Smooth muscle cell (in vitro differentiated cells): Measurements from ENCODE around the gene PLIN3. TPM values are rescaled to one million over a fixed set of nuclear protein-coding genes. Genes with fewer than 3 reads are reported as not detected.
"Not testable (repeated sequence)": the region's sequence is repeated elsewhere in the genome, so short reads cannot be mapped to it uniquely, and the experiment has no call there.

Experiments
- DNase-seq: peaks from one replicate; lab custom pipeline; 2025; ENCODE audit not compliant: unreplicated experiment; lab: John Stamatoyannopoulos, UW
- H2AFZ ChIP-seq: fragments of 200-600 bp; sonication (generic); 2 replicates; pipeline ENCODE4 v1.6.0; 2016; ENCODE audit warnings: antibody characterized with exemption, low read depth, mild to moderate bottlenecking
- H3F3A ChIP-seq: fragments of 200-600 bp; sonication (generic); 2 replicates; pipeline ENCODE4 v1.6.0; 2017; ENCODE audit warnings: antibody characterized with exemption, low read depth
- H3K27ac ChIP-seq: fragments of 200-600 bp; sonication (generic); 2 replicates; pipeline ENCODE4 v1.5.1; 2016; ENCODE audit warnings: low read depth, mild to moderate bottlenecking
- H3K27me3 ChIP-seq: fragments of 200-600 bp; sonication (generic); 2 replicates; pipeline ENCODE4 v1.6.1; 2016; ENCODE audit warnings: low read depth, mild to moderate bottlenecking
- H3K36me3 ChIP-seq: fragments of 200-600 bp; sonication (generic); 2 replicates; pipeline ENCODE4 v1.5.1; 2016; ENCODE audit warnings: low read depth
- H3K4me1 ChIP-seq: fragments of 200-600 bp; sonication (generic); 2 replicates; pipeline ENCODE4 v1.5.1; 2016; ENCODE audit warnings: low read depth
- H3K4me2 ChIP-seq: fragments of 200-600 bp; sonication (generic); 2 replicates; pipeline ENCODE4 v1.6.0; 2016; ENCODE audit warnings: mild to moderate bottlenecking
- H3K4me3 ChIP-seq: fragments of 200-600 bp; sonication (generic); 2 replicates; pipeline ENCODE4 v1.5.1; 2016; ENCODE audit warnings: mild to moderate bottlenecking
- H3K79me2 ChIP-seq: fragments of 200-600 bp; sonication (generic); 2 replicates; pipeline ENCODE4 v1.6.0; 2016; ENCODE audit warnings: low read depth, mild to moderate bottlenecking
- H3K9ac ChIP-seq: fragments of 200-600 bp; sonication (generic); 2 replicates; pipeline ENCODE4 v1.6.0; 2016; ENCODE audit warnings: low read depth
- H3K9me3 ChIP-seq: fragments of 200-600 bp; sonication (generic); replicated peaks from 2 replicates; pipeline ENCODE4 v1.5.1; 2016; ENCODE audit warnings: low read depth
- H4K20me1 ChIP-seq: fragments of 200-600 bp; sonication (generic); 2 replicates; pipeline ENCODE4 v1.6.0; 2016; ENCODE audit warnings: low read depth
- WGBS: methylation state at CpG from one replicate; pipeline ENCODE4 v1.1.7; 2016; ENCODE audit warnings: low lambda C conversion rate; 5-methylcytosine and 5-hydroxymethylcytosine counted together
- polyA plus RNA-seq: library from polyadenylated mRNA; unstranded; fragments of >200 nt; fragmentation: Nextera tagmentation; extraction: Ambion mirVana; gene quantifications from 2 replicates; pipeline ENCODE4 v1.2.1, GENCODE V29; 2016
- total RNA-seq: library from RNA; depleted of rRNA; stranded (reverse); fragments of >200 nt; gene quantifications from 2 replicates; pipeline ENCODE4 v1.2.3, GENCODE V29; 2014
- TF ChIP-seq, protein P1 (sequence below): fragments of 200-600 bp; sonication (generic); IDR thresholded peaks from 2 replicates; pipeline ENCODE4 v1.5.1; 2017; ENCODE audit warnings: borderline replicate concordance, mild to moderate bottlenecking, antibody characterized with exemption; ENCODE audit not compliant: insufficient read depth, poor library complexity, severe bottlenecking

PLIN3 gene
- total and polyA plus RNA-seq, 2 experiments from 2014 or later: 102 to 202 TPM

- DNase-seq: no peak
- TF ChIP-seq, protein P1, sequence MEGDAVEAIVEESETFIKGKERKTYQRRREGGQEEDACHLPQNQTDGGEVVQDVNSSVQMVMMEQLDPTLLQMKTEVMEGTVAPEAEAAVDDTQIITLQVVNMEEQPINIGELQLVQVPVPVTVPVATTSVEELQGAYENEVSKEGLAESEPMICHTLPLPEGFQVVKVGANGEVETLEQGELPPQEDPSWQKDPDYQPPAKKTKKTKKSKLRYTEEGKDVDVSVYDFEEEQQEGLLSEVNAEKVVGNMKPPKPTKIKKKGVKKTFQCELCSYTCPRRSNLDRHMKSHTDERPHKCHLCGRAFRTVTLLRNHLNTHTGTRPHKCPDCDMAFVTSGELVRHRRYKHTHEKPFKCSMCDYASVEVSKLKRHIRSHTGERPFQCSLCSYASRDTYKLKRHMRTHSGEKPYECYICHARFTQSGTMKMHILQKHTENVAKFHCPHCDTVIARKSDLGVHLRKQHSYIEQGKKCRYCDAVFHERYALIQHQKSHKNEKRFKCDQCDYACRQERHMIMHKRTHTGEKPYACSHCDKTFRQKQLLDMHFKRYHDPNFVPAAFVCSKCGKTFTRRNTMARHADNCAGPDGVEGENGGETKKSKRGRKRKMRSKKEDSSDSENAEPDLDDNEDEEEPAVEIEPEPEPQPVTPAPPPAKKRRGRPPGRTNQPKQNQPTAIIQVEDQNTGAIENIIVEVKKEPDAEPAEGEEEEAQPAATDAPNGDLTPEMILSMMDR: no peak
- Histone ChIP-seq H3K4me3 (no peak overlapping the region), H3K9me3 (no peaks in the 10 kb centered on the region), H2AFZ (no peak overlapping the region), H3K27ac (no peak overlapping the region), H3K79me2 (no peaks in the 10 kb centered on the region), H3K9ac (no peak overlapping the region), H4K20me1 (peaks cover 20% of the 10 kb centered on the region), H3K4me1 (no peaks in the 10 kb centered on the region), H3K4me2 (no peak overlapping the region), H3K27me3 (no peaks in the 10 kb centered on the region), H3F3A (peaks cover 8% of the 10 kb centered on the region), H3K36me3 (peaks cover under 1% of the 10 kb centered on the region)
- over 99% methylated on average over 16 of the region's 17 CpGs for WGBS
These were observed 28.3 kb downstream of the PLIN3 start for GRCh38 chr19:4839192-4839591.

- Histone ChIP-seq H3K27me3 (no peaks in the 10 kb centered on the region), H4K20me1 (peaks cover 8% of the 10 kb centered on the region), H3F3A (peaks cover 4% of the 10 kb centered on the region), H3K4me3 (no peak overlapping the region), H2AFZ (no peak overlapping the region), H3K9me3 (no peaks in the 10 kb centered on the region), H3K36me3 (no peaks in the 10 kb centered on the region), H3K9ac (no peak overlapping the region), H3K4me1 (no peaks in the 10 kb centered on the region), H3K4me2 (no peak overlapping the region), H3K79me2 (peaks cover 11% of the 10 kb centered on the region), H3K27ac (no peak overlapping the region)
- TF ChIP-seq, protein P1: no peak
- 97% methylated on average over 5 of the region's 5 CpGs for WGBS
- no peak for DNase-seq
These were observed 34.7 kb downstream of the PLIN3 start for GRCh38 chr19:4832776-4833175.

DNA sequence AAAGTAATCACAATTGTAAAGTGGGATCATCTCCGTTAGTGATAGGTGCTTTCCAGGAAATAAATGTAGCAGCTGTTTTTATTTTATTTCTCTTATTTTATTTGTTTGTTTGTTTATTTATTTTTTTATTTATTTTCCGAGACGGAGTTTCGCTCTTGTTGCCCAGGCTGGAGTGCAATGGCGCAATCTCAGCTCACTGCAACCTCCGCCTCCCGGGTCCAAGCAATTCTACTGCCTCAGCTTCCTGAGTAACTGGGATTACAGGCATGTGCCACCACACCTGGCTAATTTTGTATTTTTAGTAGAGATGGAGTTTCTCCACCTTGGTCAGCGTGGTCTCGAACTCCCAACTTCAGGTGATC is 35.5 kb downstream of the PLIN3 start:
- not testable (repeated sequence) for H4K20me1 ChIP-seq, H3K4me1 ChIP-seq, DNase-seq, H3K9me3 ChIP-seq, H3K36me3 ChIP-seq, H3K27me3 ChIP-seq, H3F3A ChIP-seq
- Histone ChIP-seq H3K4me3 (peak overlapping the region; percentile 87), H3K27ac (peak overlapping the region; percentile 53), H3K4me2 (peak overlapping the region; percentile 92), H3K79me2 (peaks cover 11% of the 10 kb centered on the region), H3K9ac (peak overlapping the region; percentile 94), H2AFZ (peak overlapping the region; percentile 88)
- 59% methylated on average over 9 of the region's 9 CpGs for WGBS

GRCh38 chr19:4831304-4831978 is 36.0 kb downstream of the PLIN3 start, which contains the start of gene TICAM1:
TICAM1 (minus strand) TSS chr19:4831712; CDS start chr19:4818377, 13,335 bp downstream.
- no peaks in the 10 kb centered on the region for H3K9me3 ChIP-seq
- no peaks in the 10 kb centered on the region for H3K36me3 ChIP-seq
- peak; percentile 37 for DNase-seq
- peaks cover 12% of the 10 kb centered on the region for H4K20me1 ChIP-seq
- H3K9ac ChIP-seq: peak within 1 kb of the TSS; percentile 94
- H3K4me1 ChIP-seq: no peaks in the 10 kb centered on the region
- H3K79me2 ChIP-seq: peaks cover 14% of the 10 kb centered on the region
- no peaks in the 10 kb centered on the region for H3F3A ChIP-seq
- H3K4me3 ChIP-seq: peak within 1 kb of the TSS; percentile 87
- peak within 1 kb of the TSS; percentile 92 for H3K4me2 ChIP-seq
- peak within 1 kb of the TSS; percentile 53 for H3K27ac ChIP-seq
- no peaks in the 10 kb centered on the region for H3K27me3 ChIP-seq
- peak within 1 kb of the TSS; percentile 88 for H2AFZ ChIP-seq
- TF ChIP-seq, protein P1: no peak
- WGBS: 5% methylated on average over 27 of the region's 52 CpGs
